ENCODE measurements around the gene ABCA10.

DNA sequence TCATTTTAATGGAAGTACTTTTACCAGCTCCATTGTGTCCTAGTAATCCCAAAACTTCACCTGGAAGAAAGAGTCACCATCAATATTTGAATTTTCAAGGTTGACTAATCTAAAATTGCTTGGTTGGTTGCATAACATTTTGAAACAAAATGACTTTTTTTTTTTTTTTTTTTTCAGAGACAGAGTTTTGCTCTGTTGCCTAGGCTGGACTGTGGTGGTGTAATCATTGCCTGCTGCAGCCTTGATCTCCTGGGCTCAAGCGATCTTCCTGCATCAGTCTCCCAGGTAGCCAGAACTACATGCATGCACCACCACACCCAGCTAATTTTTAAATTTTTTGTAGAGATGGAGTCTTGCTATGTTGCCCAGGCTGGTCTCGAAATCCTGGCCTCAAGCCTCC is 74.4 kb downstream of the ABCA10 start:
- TF ChIP-seq, protein P1, sequence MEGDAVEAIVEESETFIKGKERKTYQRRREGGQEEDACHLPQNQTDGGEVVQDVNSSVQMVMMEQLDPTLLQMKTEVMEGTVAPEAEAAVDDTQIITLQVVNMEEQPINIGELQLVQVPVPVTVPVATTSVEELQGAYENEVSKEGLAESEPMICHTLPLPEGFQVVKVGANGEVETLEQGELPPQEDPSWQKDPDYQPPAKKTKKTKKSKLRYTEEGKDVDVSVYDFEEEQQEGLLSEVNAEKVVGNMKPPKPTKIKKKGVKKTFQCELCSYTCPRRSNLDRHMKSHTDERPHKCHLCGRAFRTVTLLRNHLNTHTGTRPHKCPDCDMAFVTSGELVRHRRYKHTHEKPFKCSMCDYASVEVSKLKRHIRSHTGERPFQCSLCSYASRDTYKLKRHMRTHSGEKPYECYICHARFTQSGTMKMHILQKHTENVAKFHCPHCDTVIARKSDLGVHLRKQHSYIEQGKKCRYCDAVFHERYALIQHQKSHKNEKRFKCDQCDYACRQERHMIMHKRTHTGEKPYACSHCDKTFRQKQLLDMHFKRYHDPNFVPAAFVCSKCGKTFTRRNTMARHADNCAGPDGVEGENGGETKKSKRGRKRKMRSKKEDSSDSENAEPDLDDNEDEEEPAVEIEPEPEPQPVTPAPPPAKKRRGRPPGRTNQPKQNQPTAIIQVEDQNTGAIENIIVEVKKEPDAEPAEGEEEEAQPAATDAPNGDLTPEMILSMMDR (conservative IDR thresholded peaks at IDR 0.05; ENCODE audit: low read depth, low read length), result no peak
- no peak for TF ChIP-seq EZH2 (IDR thresholded peaks at IDR 0.05; ENCODE audit: low read length, unreplicated experiment)
- TF ChIP-seq EZH2phosphoT487 (IDR thresholded peaks at IDR 0.05; ENCODE audit: borderline replicate concordance, low read length), result no peak
